Fibroblast of lung (primary cell): ENCODE measurements around the gene HTR3D.

Experiments
- EZH2 ChIP-seq: IDR thresholded peaks from 2 replicates; pipeline ENCODE4 v1.5.1; 2012; ENCODE audit warnings: low read length, control low read depth, mild to moderate bottlenecking; ENCODE audit errors: missing control alignments
- TF ChIP-seq, protein P1 (sequence below), 2 donors: IDR thresholded peaks in 1 of 2; conservative IDR thresholded peaks in 1 of 2; 1 replicate in 1 of 2; 2 replicates in 1 of 2; pipeline ENCODE4 v1.5.1; 2011 to 2012; ENCODE audit warnings: low read length in 2 of 2, control low read depth in 1 of 2, inconsistent platforms in 1 of 2, low read depth in 1 of 2, mild to moderate bottlenecking in 1 of 2

DNA sequence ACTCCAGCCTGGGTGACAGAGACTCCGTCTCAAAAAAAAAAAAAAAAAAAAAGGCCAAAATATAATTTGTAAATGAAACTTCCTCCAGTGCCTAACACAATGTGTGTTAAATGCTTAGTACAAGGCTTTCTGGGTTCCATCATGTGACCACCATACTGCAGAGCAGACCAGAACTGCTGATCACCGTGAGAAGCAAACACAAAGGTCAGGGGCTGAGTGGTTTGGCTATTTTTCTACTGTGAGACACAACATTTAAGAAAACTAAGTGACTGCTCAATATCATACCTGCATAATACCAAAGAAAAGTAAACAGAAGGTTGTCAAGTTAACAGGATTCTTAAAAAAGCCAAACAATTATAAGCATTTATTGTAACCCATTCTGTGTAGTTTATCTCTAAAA, 27.1 kb upstream of the HTR3D start:
- TF ChIP-seq, protein P1, sequence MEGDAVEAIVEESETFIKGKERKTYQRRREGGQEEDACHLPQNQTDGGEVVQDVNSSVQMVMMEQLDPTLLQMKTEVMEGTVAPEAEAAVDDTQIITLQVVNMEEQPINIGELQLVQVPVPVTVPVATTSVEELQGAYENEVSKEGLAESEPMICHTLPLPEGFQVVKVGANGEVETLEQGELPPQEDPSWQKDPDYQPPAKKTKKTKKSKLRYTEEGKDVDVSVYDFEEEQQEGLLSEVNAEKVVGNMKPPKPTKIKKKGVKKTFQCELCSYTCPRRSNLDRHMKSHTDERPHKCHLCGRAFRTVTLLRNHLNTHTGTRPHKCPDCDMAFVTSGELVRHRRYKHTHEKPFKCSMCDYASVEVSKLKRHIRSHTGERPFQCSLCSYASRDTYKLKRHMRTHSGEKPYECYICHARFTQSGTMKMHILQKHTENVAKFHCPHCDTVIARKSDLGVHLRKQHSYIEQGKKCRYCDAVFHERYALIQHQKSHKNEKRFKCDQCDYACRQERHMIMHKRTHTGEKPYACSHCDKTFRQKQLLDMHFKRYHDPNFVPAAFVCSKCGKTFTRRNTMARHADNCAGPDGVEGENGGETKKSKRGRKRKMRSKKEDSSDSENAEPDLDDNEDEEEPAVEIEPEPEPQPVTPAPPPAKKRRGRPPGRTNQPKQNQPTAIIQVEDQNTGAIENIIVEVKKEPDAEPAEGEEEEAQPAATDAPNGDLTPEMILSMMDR (conservative IDR thresholded peaks at IDR 0.05 in 1 of 2, IDR thresholded peaks at IDR 0.05 in 1 of 2; ENCODE audit: low read depth in 1 of 2, low read length in 2 of 2), result no peak
- no peak for TF ChIP-seq EZH2
